PC-9 (cell line): ENCODE measurements around the gene COL21A1. TPM values are rescaled to one million over a fixed set of nuclear protein-coding genes. Genes with fewer than 3 reads are reported as not detected.

ENCODE experiments used
- BruUV-seq: library from RNA; stranded (reverse); fragments of 400-500 nt; replicated peaks from 2 replicates; lab custom pipeline; 2021; lab: Mats Ljungman, UMichigan
- CTCF ChIA-PET: fragments of 300-600 bp; sonication (Branson Sonifier 250); formaldehyde crosslinking; loops from one replicate; lab custom pipeline; 2022; ENCODE audit warnings: antibody characterized with exemption; lab: Charles Lee
- POLR2A ChIA-PET: fragments of 300-600 bp; sonication (Branson Sonifier 250); formaldehyde crosslinking; loops from one replicate; lab custom pipeline; 2022; ENCODE audit warnings: antibody characterized with exemption; ENCODE audit not compliant: unreplicated experiment; lab: Charles Lee
- DNase-seq, 2 experiments: peaks; one replicate each; pipeline versions ENCODE4 v3.0.0 to v3.0.0-alpha.2; 2015 to 2022; ENCODE audit warnings: mixed read lengths in 1 of 2
- H2AFZ ChIP-seq: fragments of 200-600 bp; sonication (generic); 2 replicates; pipeline ENCODE4 v1.8.1; 2017; ENCODE audit warnings: antibody characterized with exemption
- H3F3A ChIP-seq: fragments of 200-600 bp; sonication (generic); 2 replicates; pipeline ENCODE4 v1.8.1; 2017; ENCODE audit warnings: antibody characterized with exemption, mild to moderate bottlenecking, low read depth; ENCODE audit not compliant: insufficient read depth
- H3K27ac ChIP-seq: fragments of 200-600 bp; sonication (generic); 2 replicates; pipeline ENCODE4 v1.6.1; 2016; ENCODE audit warnings: mixed run types
- H3K27me3 ChIP-seq: fragments of 200-600 bp; sonication (generic); 2 replicates; pipeline ENCODE4 v1.6.1; 2016; ENCODE audit warnings: low read depth, mixed run types; ENCODE audit not compliant: insufficient read depth
- H3K36me3 ChIP-seq: fragments of 200-600 bp; sonication (generic); 2 replicates; pipeline ENCODE4 v1.6.1; 2016; ENCODE audit warnings: low read depth, mixed run types
- H3K4me1 ChIP-seq: fragments of 200-600 bp; sonication (generic); replicated peaks from 2 replicates; pipeline ENCODE4 v1.6.1; 2016; ENCODE audit warnings: mixed run types; ENCODE audit not compliant: insufficient read depth
- H3K4me2 ChIP-seq: fragments of 200-600 bp; sonication (generic); 2 replicates; pipeline ENCODE4 v1.6.1; 2017; ENCODE audit warnings: mixed run types
- H3K4me3 ChIP-seq: fragments of 200-600 bp; sonication (generic); 2 replicates; pipeline ENCODE4 v1.6.1; 2016; ENCODE audit warnings: mixed run types
- H3K79me2 ChIP-seq: fragments of 200-600 bp; sonication (generic); 2 replicates; pipeline ENCODE4 v1.6.1; 2017; ENCODE audit warnings: low read depth, mixed run types
- H3K9me2 ChIP-seq: fragments of 200-600 bp; sonication (generic); 2 replicates; pipeline ENCODE4 v1.8.1; 2017; ENCODE audit warnings: mild to moderate bottlenecking; ENCODE audit not compliant: insufficient read depth
- H3K9me3 ChIP-seq: fragments of 200-600 bp; sonication (generic); 2 replicates; pipeline ENCODE4 v1.8.1; 2016; ENCODE audit warnings: low read depth; ENCODE audit not compliant: insufficient read depth
- H4K20me1 ChIP-seq: fragments of 200-600 bp; sonication (generic); 2 replicates; pipeline ENCODE4 v1.8.1; 2017; ENCODE audit not compliant: insufficient read depth
- CTCF ChIP-seq: fragments of 200-600 bp; sonication (generic); conservative IDR thresholded peaks from 2 replicates; pipeline ENCODE4 v1.6.1; 2017; ENCODE audit warnings: mixed run types, antibody characterized with exemption, mild to moderate bottlenecking, moderate library complexity
- EZH2 ChIP-seq: fragments of 200-600 bp; sonication (generic); IDR thresholded peaks from 2 replicates; pipeline ENCODE4 v1.8.0; 2017; ENCODE audit warnings: antibody characterized with exemption, low read depth
- intact Hi-C: fragments of 100-400 bp; cut with micrococcal nuclease; formaldehyde crosslinking; loops from one replicate; pipeline ENCODE4 v1.10.0; 2022; ENCODE audit not compliant: unreplicated experiment
- total RNA-seq: library from RNA; stranded (reverse); gene quantifications from 2 replicates; pipeline ENCODE4 v1.2.3, GENCODE V29; 2021

Gene COL21A1
- total RNA-seq, 1 experiment from 2014 or later, result not detected

GRCh38 chr6:56187686-56188085 is 59.7 kb downstream of the COL21A1 start:
- DNase-seq, result no peak
- intact Hi-C loops, result no loop called here
- H2AFZ ChIP-seq, result no peak overlapping the region
- H3K4me2 ChIP-seq, result no peak overlapping the region
- no peaks in the 10 kb centered on the region for H3K9me3 ChIP-seq
- TF ChIP-seq EZH2 (no peak), CTCF (no peak)
- H3K79me2 ChIP-seq, result no peaks in the 10 kb centered on the region
- no TSS peak for BruUV-seq
- no peaks in the 10 kb centered on the region for H3K4me1 ChIP-seq
- ChIA-PET POLR2A (no interaction called here), CTCF (no interaction called here)
- H3K9me2 ChIP-seq, result no peaks in the 10 kb centered on the region
- no peaks in the 10 kb centered on the region for H3K27me3 ChIP-seq
- no peak overlapping the region for H3K27ac ChIP-seq
- no peaks in the 10 kb centered on the region for H3K36me3 ChIP-seq
- H3K4me3 ChIP-seq, result no peak overlapping the region
- H3F3A ChIP-seq, result no peaks in the 10 kb centered on the region
- H4K20me1 ChIP-seq, result no peaks in the 10 kb centered on the region

- H3K79me2 ChIP-seq, result no peaks in the 10 kb centered on the region
- H3K9me3 ChIP-seq, result peaks cover 13% of the 10 kb centered on the region
- POLR2A ChIA-PET, result no interaction called here
- H3F3A ChIP-seq, result no peaks in the 10 kb centered on the region
- H3K27ac ChIP-seq, result no peak overlapping the region
- no peaks in the 10 kb centered on the region for H3K9me2 ChIP-seq
- H3K36me3 ChIP-seq, result no peaks in the 10 kb centered on the region
- H4K20me1 ChIP-seq, result no peaks in the 10 kb centered on the region
- no peaks in the 10 kb centered on the region for H3K27me3 ChIP-seq
- H3K4me2 ChIP-seq, result no peak overlapping the region
- no peak for DNase-seq
- TF ChIP-seq CTCF (no peak), EZH2 (no peak)
- no peaks in the 10 kb centered on the region for H3K4me1 ChIP-seq
- H2AFZ ChIP-seq, result no peak overlapping the region
- BruUV-seq, result no TSS peak
- no peak overlapping the region for H3K4me3 ChIP-seq
- CTCF ChIA-PET, result no interaction called here
- intact Hi-C loops, result no loop called here
These were observed 70.6 kb downstream of the COL21A1 start for GRCh38 chr6:56176741-56177140.

GRCh38 chr6:56173228-56173627 is 74.2 kb downstream of the COL21A1 start:
- Histone ChIP-seq H4K20me1 (no peaks in the 10 kb centered on the region), H3K4me3 (no peak overlapping the region), H3K9me2 (no peaks in the 10 kb centered on the region), H3K4me2 (no peak overlapping the region), H3K4me1 (no peaks in the 10 kb centered on the region), H3K79me2 (no peaks in the 10 kb centered on the region), H3K36me3 (no peaks in the 10 kb centered on the region), H2AFZ (no peak overlapping the region), H3K9me3 (peaks cover 13% of the 10 kb centered on the region), H3F3A (no peaks in the 10 kb centered on the region), H3K27ac (no peak overlapping the region), H3K27me3 (no peaks in the 10 kb centered on the region)
- TF ChIP-seq CTCF (no peak), EZH2 (no peak)
- ChIA-PET CTCF (no interaction called here), POLR2A (no interaction called here)
- intact Hi-C loops, result no loop called here
- BruUV-seq, result no TSS peak
- no peak for DNase-seq
